Kidney (tissue), 14 donors: Measurements from ENCODE around the gene PHACTR1. TPM values are rescaled to one million over a fixed set of nuclear protein-coding genes. Genes with fewer than 3 reads are reported as not detected.

Source experiments
- DNase-seq, 5 donors: peaks; one replicate each; pipeline ENCODE4 v3.0.0-alpha.2; 2013 to 2020
- FAIRE-seq: peaks from 2 replicates; lab custom pipeline; 2012; peaks lifted over from hg19 to GRCh38; lab: Jason Lieb, UNC
- H3K27ac ChIP-seq, 2 donors: one replicate each; pipeline ENCODE4 v1.7.0; 2013; ENCODE audit warnings: low read depth in 2 of 2, low read length in 2 of 2, inconsistent platforms in 1 of 2
- H3K27me3 ChIP-seq: one replicate; pipeline ENCODE4 v1.7.1; 2013; ENCODE audit warnings: low read length, inconsistent platforms; ENCODE audit not compliant: control insufficient read depth, insufficient read depth
- H3K36me3 ChIP-seq, 3 donors: one replicate each; pipeline versions ENCODE4 v1.7.0 to v1.7.1; 2013; ENCODE audit warnings: low read length in 3 of 3, control low read depth in 1 of 3, inconsistent platforms in 1 of 3; ENCODE audit not compliant: insufficient read depth in 3 of 3, control insufficient read depth in 2 of 3
- H3K4me1 ChIP-seq, 3 donors: one replicate each; pipeline versions ENCODE4 v1.7.0 to v1.7.1; 2013; ENCODE audit warnings: low read length in 3 of 3, inconsistent platforms in 1 of 3, low read depth in 1 of 3; ENCODE audit not compliant: control insufficient read depth in 2 of 3, insufficient read depth in 2 of 3
- H3K4me3 ChIP-seq, 3 donors: one replicate each; pipeline versions ENCODE4 v1.7.0 to v1.8.1; 2013; ENCODE audit warnings: low read length in 3 of 3, control low read depth in 1 of 3, inconsistent platforms in 1 of 3
- H3K9ac ChIP-seq, 3 donors: one replicate each; pipeline versions ENCODE4 v1.7.0 to v1.7.1; 2013; ENCODE audit warnings: low read length in 3 of 3, control low read depth in 1 of 3, inconsistent platforms in 1 of 3
- H3K9me3 ChIP-seq, 3 donors: one replicate each; pipeline versions ENCODE4 v1.7.0 to v1.7.1; 2013; ENCODE audit warnings: low read length in 3 of 3, control low read depth in 1 of 3, inconsistent platforms in 1 of 3; ENCODE audit not compliant: control insufficient read depth in 2 of 3, insufficient read depth in 1 of 3
- CTCF ChIP-seq: IDR thresholded peaks from 3 replicates; pipeline ENCODE4 v1.5.1; 2012; ENCODE audit warnings: mild to moderate bottlenecking, moderate library complexity, borderline replicate concordance; ENCODE audit not compliant: insufficient read depth; ENCODE audit errors: extremely low read depth
- intact Hi-C: fragments of 100-400 bp; cut with DNase I; formaldehyde crosslinking; loops from one replicate; pipeline ENCODE4 v1.11.1; 2022
- polyA plus RNA-seq: library from polyadenylated mRNA; stranded (reverse); fragments of 350-450 nt; fragmentation: Illumina TruSeq; extraction: RNeasy Lipid Tissue Mini Kit (QIAGEN cat#74804); gene quantifications from one replicate; pipeline ENCODE4 v1.2.3, GENCODE V29; 2014; ENCODE audit warnings: low read depth, low replicate concordance; ENCODE audit not compliant: insufficient read depth
- total RNA-seq: library from RNA; stranded (reverse); fragmentation: NEBNext Ultra II Directional; extraction: Animal tissue kit (Norgen Biotek cat#: 25700); gene quantifications from one replicate; pipeline ENCODE4 v1.2.1, GENCODE V29; 2021
- donor health status: control.
- donor health status: control.
- donor health status: control.
- donor health status: control.
- donor health status: control.
- donor health status: DM: yes; HTN: yes; CAD: no.
- donor health status: Normal renal cell carcinoma (clear cell type).

Gene PHACTR1
- total and polyA plus RNA-seq, 2 donors from 2014 or later: 3.3 to 33.6 TPM

GRCh38 chr6:12956991-12957320 lies 240.4 kb downstream of the PHACTR1 start:
- H3K27me3 ChIP-seq: no peaks in the 10 kb centered on the region
- FAIRE-seq (no peak), DNase-seq (no peak)
- peaks cover 0 to 8% (median 4%) of the 10 kb centered on the region in 3 donors for H3K4me1 ChIP-seq
- peak overlapping the region; percentile 44 to 92 (median 86) for H3K9ac ChIP-seq
- no peaks in the 10 kb centered on the region for H3K9me3 ChIP-seq
- TF ChIP-seq CTCF: no peak
- no peaks in the 10 kb centered on the region for H3K36me3 ChIP-seq
- H3K4me3 ChIP-seq: peak overlapping the region; percentile 75 to 98 (median 96)
- peak overlapping the region; percentile 74 to 81 for H3K27ac ChIP-seq
- intact Hi-C loops: no loop called here

GRCh38 chr6:12957321-12958051 lies 240.9 kb downstream of the PHACTR1 start:
- intact Hi-C loops: no loop called here
- peak; percentile 32 for TF ChIP-seq CTCF
- H3K36me3 ChIP-seq: no peaks in the 10 kb centered on the region
- H3K9me3 ChIP-seq: no peaks in the 10 kb centered on the region
- FAIRE-seq: no peak
- H3K4me1 ChIP-seq: peaks cover 0 to 8% (median 4%) of the 10 kb centered on the region in 3 donors
- DNase-seq: peak; percentile 47 to 91 (median 76)
- peak overlapping the region; percentile 75 to 98 (median 96) for H3K4me3 ChIP-seq
- H3K27me3 ChIP-seq: no peaks in the 10 kb centered on the region
- peak overlapping the region; percentile 44 to 92 (median 86) for H3K9ac ChIP-seq
- peak overlapping the region; percentile 74 to 81 for H3K27ac ChIP-seq

GRCh38 chr6:12958052-12958706 lies 241.6 kb downstream of the PHACTR1 start:
- Histone ChIP-seq H3K4me1 (peaks cover 0 to 8% (median 4%) of the 10 kb centered on the region in 3 donors), H3K9me3 (no peaks in the 10 kb centered on the region), H3K27me3 (no peaks in the 10 kb centered on the region), H3K27ac (peak overlapping the region; percentile 74 to 81), H3K9ac (peak overlapping the region; percentile 44 to 92 (median 86)), H3K36me3 (no peaks in the 10 kb centered on the region), H3K4me3 (peak overlapping the region; percentile 75 to 98 (median 96))
- intact Hi-C loops: no loop called here
- FAIRE-seq: no peak
- DNase-seq: peak in 1 of 5 donors; percentile 19
- no peak for TF ChIP-seq CTCF
